ENCODE measurements around the gene STK32C.
"Not testable (repeated sequence)": the region's sequence is repeated elsewhere in the genome, so short reads cannot be mapped to it uniquely, and the experiment has no call there.

Gene STK32C

DNA sequence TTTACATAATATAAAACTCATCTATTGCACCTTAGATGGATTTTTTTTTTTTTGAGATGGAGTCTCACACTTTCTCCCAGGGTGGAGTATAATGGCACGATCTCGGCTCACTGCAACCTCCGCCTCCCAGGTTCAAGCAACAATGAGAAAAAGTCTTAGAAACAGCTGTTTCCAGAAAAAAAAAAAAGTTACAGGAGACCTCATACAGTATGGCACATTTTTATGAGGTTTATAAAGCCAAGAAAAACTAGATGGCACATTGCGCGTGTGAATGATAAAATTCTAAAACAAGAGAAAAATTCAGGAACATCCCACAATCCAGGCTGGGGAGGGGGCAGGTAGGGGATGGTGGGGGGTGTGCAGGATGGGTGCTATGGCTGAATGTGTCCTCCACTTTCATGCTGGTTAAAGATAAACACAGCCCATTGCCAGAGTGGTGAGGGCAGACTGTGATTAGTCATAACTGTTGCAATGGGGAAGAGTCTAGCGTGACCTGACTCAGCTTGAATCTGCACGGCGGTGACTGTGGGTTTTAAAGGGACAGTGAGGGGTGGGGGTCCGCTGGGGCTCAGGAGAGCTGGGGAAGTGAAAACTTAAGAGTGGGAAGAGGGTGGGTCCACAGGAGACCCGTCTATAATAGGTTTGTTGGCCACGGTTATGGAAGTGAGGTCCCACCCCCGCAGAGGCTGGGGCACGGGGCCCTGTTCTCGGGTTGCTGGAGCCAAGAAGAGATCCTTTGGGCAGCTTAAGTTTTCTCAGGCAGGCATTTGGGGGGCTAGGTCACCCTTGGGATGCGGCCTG is 12.3 kb upstream of the STK32C start:
- no peak for DNase-seq (ENCODE audit: low read depth in 2 of 2)

DNA sequence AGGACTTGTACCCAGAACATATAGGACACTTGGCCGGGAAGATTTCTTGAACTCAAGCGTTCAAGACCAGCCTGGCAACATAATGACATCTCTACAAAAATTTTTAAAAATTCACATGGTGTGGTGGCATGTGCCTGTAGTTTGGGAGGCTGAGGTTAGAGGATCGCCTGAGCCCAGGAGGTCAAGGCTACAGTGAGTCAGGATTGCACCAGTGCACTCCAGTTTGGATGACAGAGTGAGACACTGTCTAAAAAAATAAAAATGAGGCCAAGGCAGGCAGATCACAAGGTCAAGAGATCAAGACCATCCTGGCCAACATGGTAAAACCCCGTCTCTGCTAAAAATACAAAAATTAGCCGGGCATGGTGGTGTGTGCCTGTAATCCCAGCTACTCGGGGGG is 9.7 kb upstream of the STK32C start:
- DNase-seq (ENCODE audit: low read depth in 2 of 2) = not testable (repeated sequence)

DNA sequence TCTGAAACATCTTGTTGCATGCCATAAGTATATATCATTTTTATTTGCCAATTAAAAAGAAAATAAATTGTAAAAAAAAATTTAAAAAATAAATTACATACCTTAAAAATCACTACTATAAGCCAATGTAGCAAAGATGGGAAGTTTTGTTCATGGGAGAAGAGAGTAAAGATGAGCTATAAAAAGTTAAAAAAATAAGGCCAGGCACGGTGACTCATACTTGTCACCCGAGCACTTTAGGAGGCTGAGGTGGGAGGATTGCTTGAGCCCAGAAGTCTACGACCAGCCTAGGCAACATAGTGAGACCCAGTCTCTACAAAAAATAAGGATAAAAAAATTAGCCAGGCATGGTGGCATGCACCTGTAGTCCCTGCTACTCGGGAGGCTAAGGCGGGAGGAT is 8.4 kb upstream of the STK32C start:
- no peak for DNase-seq (ENCODE audit: low read depth in 2 of 2)

DNA sequence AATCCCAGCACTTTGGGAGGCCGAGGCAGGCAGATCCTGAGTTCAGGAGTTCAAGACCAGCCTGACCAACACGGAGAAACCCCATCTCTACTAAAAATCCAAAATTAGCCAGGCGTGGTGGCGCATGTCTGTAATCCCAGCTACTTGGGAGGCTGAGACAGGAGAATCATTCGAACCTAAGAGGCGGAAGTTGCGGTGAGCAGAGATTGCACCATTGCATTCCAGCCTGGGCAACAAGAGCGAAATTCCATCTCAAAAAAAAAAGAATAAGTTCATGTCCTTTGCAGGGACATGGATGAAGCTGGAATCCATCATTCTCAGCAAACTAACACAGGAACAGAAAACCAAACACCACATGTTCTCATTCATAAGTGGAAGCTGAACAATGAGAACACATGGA is 7.1 kb upstream of the STK32C start:
- not testable (repeated sequence) for DNase-seq (ENCODE audit: low read depth in 2 of 2)

DNA sequence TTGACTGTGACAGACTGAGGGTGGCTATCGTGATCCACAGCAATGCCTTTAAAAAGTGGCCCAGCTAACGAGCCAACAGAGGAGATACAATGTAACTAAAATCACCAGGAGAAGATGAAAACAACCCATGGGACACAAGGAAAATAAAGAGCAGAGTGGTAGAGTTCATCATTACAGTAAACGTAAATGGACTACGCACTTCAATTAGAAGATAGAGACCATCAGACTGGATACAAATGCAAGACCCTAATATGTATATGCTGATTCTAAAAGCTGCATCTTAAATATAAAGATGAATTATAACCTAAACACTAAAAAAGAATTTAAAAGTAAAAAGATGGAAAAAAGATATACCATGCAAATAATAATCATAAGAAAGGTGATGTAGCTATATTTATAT is 6.6 kb upstream of the STK32C start:
- DNase-seq (ENCODE audit: low read depth in 2 of 2) = no peak

DNA sequence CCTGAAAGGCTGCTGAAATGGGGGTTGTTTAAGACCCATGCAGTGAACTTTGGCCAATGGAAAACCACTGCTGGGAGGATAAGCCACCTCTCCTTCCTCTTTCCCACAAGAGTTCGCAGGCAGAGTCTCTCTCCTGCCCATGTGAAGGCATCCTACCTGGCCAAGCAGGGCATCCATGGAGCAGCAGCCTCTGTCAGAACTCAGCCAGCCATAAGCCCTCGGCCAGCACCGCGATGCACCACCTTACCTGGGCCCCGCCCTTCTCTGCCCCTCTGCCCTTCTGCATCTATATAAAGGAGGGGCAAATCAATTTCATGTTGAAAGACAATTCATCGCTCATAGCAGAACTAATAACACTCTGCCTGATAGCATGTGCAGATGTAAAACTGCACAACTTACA is 6.1 kb upstream of the STK32C start:
- DNase-seq (ENCODE audit: low read depth in 2 of 2) = no peak

DNA sequence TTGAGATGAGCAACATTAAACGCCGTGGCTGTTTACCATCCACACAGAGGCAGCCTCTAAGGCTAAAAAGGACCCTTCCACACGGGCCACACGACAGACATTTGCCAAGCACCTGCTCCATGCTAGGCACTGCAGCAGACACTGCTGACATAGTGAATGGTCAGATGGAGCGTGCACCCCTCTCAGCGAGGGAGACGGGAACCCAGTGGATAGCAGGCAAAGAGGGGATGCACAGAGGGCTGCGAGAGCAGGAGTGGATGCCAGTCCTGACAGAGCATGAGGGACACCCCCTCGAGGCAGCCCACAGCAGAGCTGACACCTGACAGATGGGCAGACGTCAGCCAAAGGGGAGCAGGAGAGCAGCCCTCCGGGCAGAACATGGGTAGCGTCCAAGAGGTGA is 5.6 kb upstream of the STK32C start:
- DNase-seq (ENCODE audit: low read depth in 2 of 2) = no peak

DNA sequence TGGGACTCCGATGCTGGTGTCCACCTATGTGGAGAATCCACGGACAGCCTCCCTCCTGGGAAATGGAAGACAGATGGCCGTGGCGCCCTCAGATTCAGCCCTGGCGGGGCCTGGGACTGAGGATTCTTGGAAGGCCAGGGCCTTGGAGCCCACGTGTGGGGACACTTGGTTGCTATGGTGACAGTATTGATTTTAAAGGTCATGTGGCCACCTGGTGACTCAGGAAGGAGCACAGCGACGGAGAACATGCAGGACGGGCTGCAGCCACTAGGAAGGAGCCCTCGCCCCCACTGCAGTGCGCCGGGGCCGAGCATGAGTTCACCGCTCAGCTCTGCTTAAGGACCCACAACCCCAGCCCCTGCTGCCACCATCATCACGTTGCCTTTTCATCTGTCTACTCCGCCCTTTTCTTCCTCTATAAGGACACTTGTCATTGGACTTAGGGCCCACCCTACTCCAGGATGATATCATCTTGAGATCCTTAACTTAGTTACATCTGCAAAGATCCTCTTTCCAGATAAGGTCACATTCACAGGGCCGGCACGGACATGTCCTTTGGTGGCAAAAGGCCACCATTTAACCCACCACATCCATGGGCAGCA is 3.7 kb upstream of the STK32C start:
- DNase-seq (ENCODE audit: low read depth in 2 of 2) = no peak

DNA sequence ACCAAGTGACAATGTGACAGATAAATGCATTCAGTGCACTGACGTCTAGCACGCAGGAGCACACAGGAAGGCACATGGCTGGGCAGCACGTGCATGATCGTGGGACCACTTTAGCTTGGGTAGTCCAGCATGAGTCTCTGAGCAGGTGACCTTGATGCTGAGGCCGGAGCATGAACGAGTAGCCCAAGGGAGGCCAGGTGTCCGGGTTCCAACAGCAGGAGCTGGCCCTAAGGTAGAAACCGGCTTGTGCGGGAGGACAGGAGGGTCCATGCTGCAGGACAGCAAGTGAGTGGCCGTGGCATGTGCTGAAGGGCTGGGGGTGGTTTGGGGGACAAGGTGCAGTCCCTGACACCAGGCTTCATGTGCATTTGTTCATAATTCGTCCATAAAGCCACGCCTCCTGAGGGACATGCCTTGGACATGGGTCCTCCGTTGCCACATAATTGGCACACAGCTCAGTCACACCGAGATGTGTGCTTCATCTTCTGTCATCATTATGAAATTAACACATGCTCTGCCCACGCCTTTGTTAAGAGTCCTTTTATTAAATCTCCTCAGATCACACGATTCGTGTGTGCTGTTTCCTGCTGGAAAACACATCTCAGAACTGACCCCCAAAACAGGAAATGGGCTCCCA is 3.1 kb upstream of the STK32C start:
- no peak for DNase-seq (ENCODE audit: low read depth in 2 of 2)

DNA sequence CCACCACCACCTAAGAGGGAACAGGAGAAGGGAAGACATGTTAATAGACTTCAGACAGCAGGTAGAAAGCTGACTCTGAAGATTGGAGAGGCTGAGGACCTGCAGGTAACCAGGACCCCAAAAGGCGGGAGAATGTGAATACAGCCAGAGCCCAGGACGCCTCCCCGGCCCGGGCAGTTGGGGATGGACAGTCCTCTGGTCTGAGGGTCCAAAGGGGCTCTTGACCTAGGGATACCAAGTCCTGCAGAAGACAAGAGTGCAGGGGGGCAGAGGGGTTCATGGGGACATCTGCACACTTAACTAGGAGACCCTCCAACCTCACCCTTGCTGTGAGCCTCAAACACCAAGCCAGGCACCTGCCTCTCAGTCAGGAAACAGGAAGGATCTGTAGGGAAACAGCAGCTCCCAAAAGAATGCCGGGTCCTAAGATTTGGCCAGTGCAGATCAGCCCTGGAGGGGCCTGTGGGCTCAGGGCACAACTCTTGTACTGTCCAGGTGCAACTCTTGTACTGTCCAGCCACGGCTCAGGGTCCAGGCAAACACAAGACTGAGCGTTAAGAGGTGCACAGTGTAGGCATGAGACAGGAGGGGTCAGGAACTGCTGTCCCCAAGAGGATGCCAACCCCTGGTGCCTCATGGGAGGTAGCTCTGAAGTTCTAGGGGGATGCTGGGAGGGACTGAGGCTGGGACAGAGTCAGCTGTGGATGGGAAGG is 2.3 kb upstream of the STK32C start:
- no peak for DNase-seq (ENCODE audit: low read depth in 2 of 2)

DNA sequence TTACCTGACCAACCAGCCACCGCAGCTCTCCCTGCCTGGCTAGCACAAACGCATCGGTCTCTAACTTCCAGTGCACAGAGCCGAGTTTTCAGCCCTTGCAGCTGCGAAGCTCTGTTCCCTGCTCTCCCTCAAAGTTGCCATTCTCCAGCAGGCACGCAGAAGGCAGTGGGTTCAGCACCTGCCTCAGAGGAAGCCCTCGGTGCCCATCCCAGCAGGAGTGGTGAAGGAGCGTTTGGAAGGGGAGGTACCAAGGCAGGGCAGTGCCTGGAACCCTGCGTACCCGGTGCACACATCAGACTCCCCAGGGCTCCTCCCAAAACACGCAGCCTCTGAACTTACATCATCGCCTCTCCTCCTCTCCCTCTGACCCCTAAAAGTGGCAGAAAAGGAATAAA is 1.7 kb upstream of the STK32C start:
- DNase-seq (ENCODE audit: low read depth in 2 of 2) = no peak

DNA sequence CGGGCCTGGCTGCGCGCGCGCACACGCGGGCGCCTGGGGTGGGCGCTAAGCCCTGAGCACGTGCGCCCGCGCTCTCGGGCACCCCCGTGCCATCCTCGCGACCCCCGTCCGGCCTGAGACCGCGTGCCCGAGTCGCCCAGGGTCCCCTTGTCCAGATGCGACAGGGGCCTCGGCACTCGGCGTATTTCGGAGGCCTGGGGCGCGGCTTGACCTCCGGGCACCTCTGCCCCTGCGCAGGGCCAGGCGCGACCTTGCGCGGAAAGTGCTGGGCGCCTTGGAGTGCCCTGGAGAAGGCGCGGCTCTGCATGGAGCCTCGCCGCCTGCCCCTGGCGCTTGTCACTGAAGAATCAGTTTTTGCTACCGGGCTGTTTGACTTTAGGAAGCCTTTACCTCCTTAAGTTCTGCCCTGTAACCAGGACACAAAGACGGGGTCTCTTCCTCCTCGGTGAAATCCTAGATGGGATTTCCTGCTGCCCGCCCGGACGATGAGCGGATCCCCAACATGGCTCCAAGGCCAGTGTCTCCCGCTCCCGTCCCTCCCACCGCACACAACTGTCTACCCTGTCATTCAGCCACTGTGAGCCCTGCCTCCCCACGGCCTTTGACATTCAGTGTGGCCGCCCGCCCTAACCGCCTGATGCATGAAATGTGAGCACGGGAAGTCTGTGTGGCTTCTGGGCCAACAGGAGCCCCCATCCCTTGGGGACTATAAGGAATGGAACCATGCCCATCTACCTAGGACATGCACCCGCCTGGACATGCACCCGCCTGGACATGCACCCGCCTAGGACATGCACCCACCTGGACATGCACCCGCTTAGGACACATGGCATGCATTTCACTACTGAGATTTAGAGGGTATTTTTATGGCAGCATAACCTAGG is 1.1 kb upstream of the STK32C start:
- DNase-seq (ENCODE audit: low read depth in 2 of 2) = no peak

DNA sequence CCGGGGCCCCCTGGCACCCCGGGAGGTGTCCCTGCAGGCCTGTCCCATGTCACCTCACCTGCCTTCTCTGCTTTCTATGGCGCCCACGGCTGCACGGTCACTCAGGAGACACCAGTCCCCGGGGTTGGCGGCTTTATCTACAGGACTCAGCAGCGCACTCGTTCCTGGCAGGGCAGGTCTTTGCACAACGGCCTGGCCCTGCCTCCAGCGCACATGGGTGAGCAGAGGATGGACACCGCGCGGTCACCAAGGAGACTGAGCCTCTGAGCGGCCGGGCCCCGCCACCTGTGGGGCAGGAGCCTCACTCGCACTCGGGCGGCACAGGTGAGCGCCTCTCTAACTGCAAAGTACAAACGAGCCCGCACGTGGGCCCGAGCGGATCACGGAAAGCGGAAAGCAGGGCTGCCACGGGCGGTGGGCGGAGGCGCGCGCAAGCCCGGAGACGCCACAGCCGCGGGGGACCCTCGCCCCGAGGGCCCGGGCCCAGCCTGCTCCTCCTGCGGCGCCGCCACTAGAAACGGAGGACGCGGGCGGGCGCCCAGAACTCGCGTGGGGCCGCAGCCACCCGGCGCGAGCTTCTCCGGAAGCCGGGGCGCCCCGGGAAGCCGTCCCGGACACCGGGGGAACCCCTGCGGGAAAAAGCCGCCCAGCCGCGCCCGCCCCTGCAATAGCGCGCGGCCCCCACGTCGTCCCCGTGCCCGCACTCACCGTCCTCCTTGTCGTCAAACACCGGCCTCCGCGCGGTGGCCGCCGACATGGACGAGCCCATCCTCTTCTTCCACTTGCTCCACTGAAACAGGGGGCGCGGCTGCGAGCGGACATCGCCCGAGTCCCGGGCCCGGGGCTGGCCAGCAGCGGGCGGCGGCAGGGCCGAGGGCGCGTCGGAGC is 642 bp downstream of the STK32C start:
- DNase-seq (ENCODE audit: low read depth in 2 of 2) = no peak

DNA sequence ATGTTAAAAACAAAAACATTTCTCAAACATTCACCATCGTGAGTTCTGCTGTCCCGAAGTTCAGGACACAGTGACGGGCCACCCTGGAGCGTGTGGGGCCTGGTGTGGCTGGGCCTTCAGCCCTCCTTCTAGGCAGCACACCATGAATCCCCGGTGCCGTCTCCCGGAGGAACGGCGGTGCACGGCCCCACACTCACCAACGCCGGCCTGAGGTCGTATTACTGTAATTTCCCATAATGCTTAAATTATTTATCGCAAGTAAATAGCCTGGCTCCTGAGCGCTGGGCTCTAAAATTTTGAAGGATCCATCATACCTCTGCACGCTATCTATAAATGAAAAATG is 1.4 kb downstream of the STK32C start:
- DNase-seq (ENCODE audit: low read depth in 2 of 2) = no peak

DNA sequence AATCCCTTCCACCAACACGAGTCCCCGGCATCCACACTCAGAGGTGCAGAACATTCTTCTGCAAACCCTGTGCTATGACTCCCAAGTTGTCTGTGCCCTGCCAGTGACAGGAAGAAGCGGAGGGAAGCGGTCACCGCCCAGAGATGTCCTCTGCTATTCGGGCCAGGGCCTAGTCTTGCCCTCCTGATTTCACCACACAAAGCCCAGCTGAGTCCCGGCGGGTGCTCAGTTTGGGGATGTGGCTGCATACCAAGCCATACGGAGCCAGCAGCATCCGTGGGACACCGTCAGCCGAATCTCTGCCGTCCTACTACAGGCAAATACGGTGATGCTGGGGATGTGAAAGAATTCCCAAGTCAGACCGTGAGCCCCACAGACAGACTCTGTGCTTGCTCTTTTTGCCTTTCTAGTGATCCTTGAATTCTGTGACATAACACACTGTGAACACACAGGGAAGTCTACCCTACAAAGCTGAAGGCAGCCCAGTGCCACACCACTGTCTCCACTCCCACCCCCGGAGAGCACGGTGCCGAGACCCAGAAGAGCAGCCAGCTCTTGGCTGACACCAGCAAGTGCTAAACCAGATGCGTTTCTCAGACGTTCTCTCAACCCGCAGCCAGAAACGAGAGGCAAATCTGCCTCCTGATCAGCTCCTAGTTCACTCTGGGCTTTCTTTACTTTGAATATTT is 2.0 kb downstream of the STK32C start:
- DNase-seq (ENCODE audit: low read depth in 2 of 2) = no peak

DNA sequence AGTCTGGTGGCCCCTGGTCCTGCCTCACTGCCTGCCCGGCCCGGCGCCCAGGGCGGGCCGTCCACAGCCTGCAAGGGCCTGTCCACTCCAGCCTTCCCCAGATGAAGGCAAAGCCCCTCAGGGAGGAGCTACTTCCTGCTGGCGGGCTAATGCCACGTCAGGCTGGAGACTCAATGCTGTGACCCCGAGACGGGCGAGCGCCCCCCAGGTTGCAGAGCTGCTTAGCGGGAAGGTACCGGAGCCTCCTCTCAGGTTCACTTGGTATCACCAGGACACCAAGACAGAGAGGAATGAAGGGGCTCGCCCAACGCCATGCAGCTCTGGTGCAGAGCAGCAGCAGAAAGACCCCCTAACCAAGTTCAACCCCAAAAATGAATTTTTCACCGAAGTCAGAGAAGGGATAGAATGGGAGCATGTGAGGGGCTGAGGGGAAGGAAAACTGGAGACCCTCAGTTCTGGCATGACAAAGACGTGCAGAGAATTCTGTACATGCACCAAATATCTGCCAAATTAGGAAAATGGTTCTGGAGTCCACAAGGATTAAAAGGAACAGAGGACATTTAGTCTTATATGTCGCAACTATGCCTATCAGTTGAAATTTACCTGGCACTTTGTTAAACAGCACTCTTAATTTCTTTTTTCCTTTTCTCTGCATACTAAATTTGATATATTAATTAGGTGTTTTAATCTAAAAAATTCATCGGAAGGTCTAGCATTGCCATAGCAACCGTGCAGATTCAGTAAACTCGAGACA is 2.8 kb downstream of the STK32C start:
- DNase-seq (ENCODE audit: low read depth in 2 of 2) = no peak

DNA sequence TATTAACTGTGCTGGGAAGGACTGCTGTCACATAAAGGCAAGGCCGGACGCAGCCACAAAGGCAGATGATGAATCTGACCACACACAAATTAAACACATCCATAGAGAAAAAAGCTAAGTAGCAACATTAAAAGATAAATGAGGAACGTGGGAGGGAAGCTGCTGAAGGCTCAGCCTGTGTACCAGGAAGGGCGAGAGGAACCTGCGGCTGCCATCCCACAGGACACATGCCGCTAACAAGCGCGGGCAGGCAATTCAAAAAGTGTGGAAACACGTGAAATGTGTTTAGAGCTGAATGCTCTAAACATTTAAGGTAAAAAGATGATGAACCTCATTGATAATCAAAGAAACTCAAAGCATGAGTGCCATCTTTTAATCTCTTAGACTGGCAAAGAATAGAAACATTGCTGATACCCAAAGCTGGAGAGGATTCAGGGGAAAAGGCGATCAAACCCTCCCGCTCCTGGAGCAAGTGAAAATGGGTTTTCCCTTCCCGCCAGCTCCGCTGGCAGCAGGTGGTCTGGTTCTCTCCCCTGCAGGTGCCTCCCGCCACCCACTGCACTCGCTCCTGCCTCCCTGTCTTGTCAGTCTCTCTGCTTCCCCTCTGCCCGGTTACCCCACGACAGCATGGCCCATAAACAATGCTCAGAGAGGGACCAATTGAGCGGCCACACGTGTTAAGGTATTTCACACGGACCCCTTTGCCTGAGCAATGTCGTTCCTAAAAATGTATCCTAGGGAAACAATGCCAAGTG is 4.2 kb downstream of the STK32C start:
- no peak for DNase-seq (ENCODE audit: low read depth in 2 of 2)
